Panc1 (cell line): Measurements from ENCODE around the gene RGS9. TPM values are rescaled to one million over a fixed set of nuclear protein-coding genes. Genes with fewer than 3 reads are reported as not detected.

Source experiments
- ATAC-seq: fragments of 200-7000 bp; cut with Tn5 transposase; 2 replicates; pipeline ENCODE4 v1.9.1; 2020; ENCODE audit warnings: mild to moderate bottlenecking, moderate library complexity
- BruUV-seq: library from RNA; stranded (reverse); fragments of 400-500 nt; replicated peaks from 2 replicates; lab custom pipeline; 2021; lab: Mats Ljungman, UMichigan
- CTCF ChIA-PET: fragments of 300-600 bp; sonication (Branson Sonifier 250); formaldehyde crosslinking; loops from one replicate; lab custom pipeline; 2022; ENCODE audit warnings: antibody characterized with exemption; lab: Charles Lee
- POLR2A ChIA-PET: fragments of 300-600 bp; sonication (Branson Sonifier 250); formaldehyde crosslinking; loops from one replicate; lab custom pipeline; 2022; ENCODE audit warnings: antibody characterized with exemption; lab: Charles Lee
- DNase-seq: peaks from one replicate; pipeline ENCODE4 v3.0.0-alpha.2; 2010; ENCODE audit warnings: low read depth, low spot score
- H3K27ac ChIP-seq: 2 replicates; pipeline ENCODE4 v1.5.1; 2011; ENCODE audit warnings: mild to moderate bottlenecking, low read length, inconsistent platforms
- H3K27me3 ChIP-seq: fragments of 200-500 bp; sonication (Bioruptor generic); 2 replicates; pipeline ENCODE4 v1.6.0; 2014; ENCODE audit warnings: low read length, inconsistent platforms; ENCODE audit not compliant: control insufficient read depth, insufficient read depth
- H3K36me3 ChIP-seq: fragments of 200-500 bp; sonication (Bioruptor generic); 2 replicates; pipeline ENCODE4 v1.5.1; 2014; ENCODE audit warnings: inconsistent platforms, mild to moderate bottlenecking, low read length, moderate library complexity; ENCODE audit not compliant: control insufficient read depth, insufficient read depth
- H3K4me1 ChIP-seq: 2 replicates; pipeline ENCODE4 v1.5.1; 2011; ENCODE audit warnings: inconsistent platforms, mild to moderate bottlenecking, low read length, moderate library complexity; ENCODE audit not compliant: control insufficient read depth, insufficient read depth
- H3K4me3 ChIP-seq, 2 experiments: 2 replicates each; pipeline ENCODE4 v1.5.1; 2011 to 2012; ENCODE audit warnings: low read depth in 2 of 2, low read length in 2 of 2, mild to moderate bottlenecking in 2 of 2, inconsistent platforms in 1 of 2, moderate library complexity in 1 of 2
- H3K9me3 ChIP-seq: fragments of 200-500 bp; sonication (Bioruptor generic); 2 replicates; pipeline ENCODE4 v1.5.1; 2014; ENCODE audit warnings: low read depth, mild to moderate bottlenecking, inconsistent platforms, low read length, moderate library complexity; ENCODE audit not compliant: control insufficient read depth, insufficient read depth
- CTCF ChIP-seq: fragments of 450-650 bp; IDR thresholded peaks from 2 replicates; pipeline ENCODE4 v1.5.1; 2017; ENCODE audit warnings: mild to moderate bottlenecking
- POLR2AphosphoS5 ChIP-seq: IDR thresholded peaks from 2 replicates; pipeline ENCODE4 v1.6.1; 2012; ENCODE audit warnings: mild to moderate bottlenecking, low read depth, low read length, moderate library complexity
- REST ChIP-seq, 2 experiments: IDR thresholded peaks; 2 replicates each; pipeline ENCODE4 v1.6.1; 2011 to 2012; ENCODE audit warnings: low read depth in 2 of 2, control low read depth in 1 of 2, low read length in 1 of 2, mild to moderate bottlenecking in 1 of 2, moderate library complexity in 1 of 2; ENCODE audit not compliant: insufficient read depth in 1 of 2
- SIN3A ChIP-seq: IDR thresholded peaks from 2 replicates; pipeline ENCODE4 v1.6.1; 2012; ENCODE audit warnings: low read depth, mild to moderate bottlenecking, low read length, moderate library complexity, borderline replicate concordance; ENCODE audit not compliant: insufficient read depth
- TCF7L2 ChIP-seq: IDR thresholded peaks from 2 replicates; pipeline ENCODE4 v1.6.1; 2011; ENCODE audit warnings: mild to moderate bottlenecking, low read depth, low read length, inconsistent platforms
- in situ Hi-C: cut with HindIII; loops from 2 replicates; pipeline ENCODE4 v1.10.0; 2016; ENCODE audit warnings: low sequenced_read_pairs, low pct_unique_long_range_greater_than_20kb
- intact Hi-C: fragments of 100-400 bp; cut with micrococcal nuclease; formaldehyde crosslinking; loops from one replicate; pipeline ENCODE4 v1.10.0; 2022; ENCODE audit not compliant: unreplicated experiment
- total RNA-seq: library from RNA; stranded (reverse); gene quantifications from one replicate; pipeline ENCODE4 v1.2.1, GENCODE V29; 2021; ENCODE audit not compliant: unreplicated experiment

The RGS9 gene
- total RNA-seq, 1 experiment from 2014 or later, result 3.3 TPM

- Histone ChIP-seq H3K27ac (no peak overlapping the region), H3K4me3 (no peak overlapping the region), H3K4me1 (no peaks in the 10 kb centered on the region), H3K27me3 (no peaks in the 10 kb centered on the region), H3K36me3 (no peaks in the 10 kb centered on the region), H3K9me3 (no peaks in the 10 kb centered on the region)
- in situ Hi-C loops, result no loop called here
- DNase-seq (no peak), ATAC-seq (no peak)
- ChIA-PET CTCF (no interaction called here), POLR2A (no interaction called here)
- intact Hi-C loops, result no loop called here
- BruUV-seq, result no TSS peak
- TF ChIP-seq CTCF, result no peak
- TF ChIP-seq POLR2AphosphoS5, result no peak
- no peak for TF ChIP-seq REST (IDR thresholded peaks at IDR 0.05; ENCODE audit: insufficient read depth in 1 of 2, low read depth in 2 of 2, low read length in 1 of 2)
- no peak for TF ChIP-seq SIN3A
- no peak for TF ChIP-seq TCF7L2
These were observed 5.1 kb downstream of the RGS9 start for GRCh38 chr17:65142247-65142646.

- Histone ChIP-seq H3K27me3 (no peaks in the 10 kb centered on the region), H3K9me3 (no peaks in the 10 kb centered on the region), H3K27ac (no peak overlapping the region), H3K4me3 (no peak overlapping the region), H3K4me1 (no peaks in the 10 kb centered on the region), H3K36me3 (no peaks in the 10 kb centered on the region)
- TF ChIP-seq REST (IDR thresholded peaks at IDR 0.05; ENCODE audit: insufficient read depth in 1 of 2, low read depth in 2 of 2, low read length in 1 of 2) (no peak), SIN3A (no peak), TCF7L2 (no peak), POLR2AphosphoS5 (no peak), CTCF (no peak)
- DNase-seq, result no peak
- ATAC-seq, result no peak
- ChIA-PET CTCF (interaction anchor here (0.7 kb wide), 1 partner anchor 1047 kb away, joined by 4 read pairs; no protein-coding TSS in a partner anchor), POLR2A (no interaction called here)
- in situ Hi-C loops, result no loop called here
- no TSS peak for BruUV-seq
- intact Hi-C loops, result no loop called here
These were observed 6.9 kb downstream of the RGS9 start for GRCh38 chr17:65143889-65144604.
